ENCODE results near the gene MAPT. TPM values are rescaled to one million over a fixed set of nuclear protein-coding genes. Genes with fewer than 3 reads are reported as not detected.

Gene MAPT
- total and polyA plus RNA-seq, 2 of the 13 experiments (the other 11 are each of a cell fraction or from before 2014, with no cell fraction given), result 2.1 to 2.8 TPM

DNA sequence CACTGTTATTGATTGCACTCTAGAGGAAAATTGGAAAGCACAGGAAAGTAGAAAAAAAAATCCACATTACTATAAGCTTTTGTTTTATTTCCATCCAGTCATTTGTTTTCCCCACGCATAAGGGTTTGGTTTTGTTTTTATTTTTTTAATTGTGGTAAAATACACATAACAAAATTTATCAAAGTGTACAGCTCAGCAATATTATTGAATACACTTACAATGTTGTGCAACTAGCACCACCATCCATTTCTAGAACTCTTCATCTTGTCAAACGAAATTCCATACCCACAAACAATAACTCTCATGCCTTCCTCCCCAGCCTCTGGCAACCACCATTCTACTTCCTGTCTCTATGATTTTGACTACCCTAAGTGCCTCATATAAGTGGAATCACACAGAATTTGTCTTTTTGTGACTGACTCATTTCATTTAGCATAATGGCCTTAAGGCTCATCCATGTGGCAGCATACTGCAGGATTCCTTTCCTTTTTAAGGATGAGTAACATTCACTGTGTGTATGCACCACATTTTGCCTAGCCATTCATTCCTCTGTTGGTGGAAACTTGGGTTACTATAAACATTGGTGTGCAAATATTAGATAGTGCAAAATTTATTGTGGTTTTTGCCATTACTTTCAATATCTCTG is 38.5 kb upstream of the MAPT start:
- Histone ChIP-seq H3K9me3 (ENCODE audit: low read length) (no peaks in the 10 kb centered on the region), H4K20me1 (ENCODE audit: insufficient read depth, low read length) (peaks cover 4% of the 10 kb centered on the region; the same call in 1 of the 2 replicates), H3K27me3 (ENCODE audit: control insufficient read depth in 1 of 2, insufficient read depth in 2 of 2, low read length in 2 of 2) (peaks cover 2 to 18% of the 10 kb centered on the region in 2 experiments; a peak in 3 of 5 replicates), H3K4me1 (ENCODE audit: insufficient read depth, low read length) (no peaks in the 10 kb centered on the region), H3K27ac (ENCODE audit: extremely low read length, insufficient read depth, low read length) (no peak overlapping the region), H3K36me3 (replicated peaks in 1 of 2; ENCODE audit: control insufficient read depth in 1 of 2, insufficient read depth in 2 of 2, low read length in 2 of 2) (no peaks in the 10 kb centered on the region), H3K4me2 (ENCODE audit: low read depth, low read length) (no peak overlapping the region), H3K79me2 (ENCODE audit: insufficient read depth, low read length) (no peaks in the 10 kb centered on the region), H2AFZ (ENCODE audit: low read length) (no peak overlapping the region), H3K9ac (ENCODE audit: insufficient read depth, low read depth, low read length) (no peak overlapping the region), H3K4me3 (replicated peaks in 1 of 3; ENCODE audit: insufficient read depth in 1 of 3, low read depth in 2 of 3, low read length in 3 of 3) (no peak overlapping the region)
- DNase-seq (ENCODE audit: low spot score) (no peak), FAIRE-seq (no peak), ATAC-seq (no peak)
- 19% methylated on average over 2 of the region's 2 CpGs for WGBS (ENCODE audit: low lambda C conversion rate)
- in situ Hi-C loops (cut with HindIII; ENCODE audit: extremely low pct_ligation_motif_present, low pct_unique_long_range_greater_than_20kb), result no loop called here
- intact Hi-C loops (cut with micrococcal nuclease; ENCODE audit: unreplicated experiment), result no loop called here
- TF ChIP-seq NFE2 (CRISPR knock-in tag; IDR thresholded peaks at IDR 0.05) (no peak), MAFF (IDR thresholded peaks at IDR 0.05; ENCODE audit: low read depth, low read length) (0 out of 2 replicates have a peak, but pooled peaks have one; percentile 26), TGIF2 (CRISPR knock-in tag; IDR thresholded peaks at IDR 0.05) (no peak), MAFK (conservative IDR thresholded peaks at IDR 0.05 in 1 of 2, IDR thresholded peaks at IDR 0.05 in 1 of 2; ENCODE audit: low read length in 2 of 2) (peak in 1 of 2 experiments; percentile 55; a peak in 2 of 4 replicates)
- CTCF ChIA-PET (ENCODE audit: low intra/inter-chr PET ratio, low total read pairs), result no interaction called here
- POLR2A ChIA-PET, result no interaction called here
- no TSS peak for BruUV-seq (replicated peaks)

DNA sequence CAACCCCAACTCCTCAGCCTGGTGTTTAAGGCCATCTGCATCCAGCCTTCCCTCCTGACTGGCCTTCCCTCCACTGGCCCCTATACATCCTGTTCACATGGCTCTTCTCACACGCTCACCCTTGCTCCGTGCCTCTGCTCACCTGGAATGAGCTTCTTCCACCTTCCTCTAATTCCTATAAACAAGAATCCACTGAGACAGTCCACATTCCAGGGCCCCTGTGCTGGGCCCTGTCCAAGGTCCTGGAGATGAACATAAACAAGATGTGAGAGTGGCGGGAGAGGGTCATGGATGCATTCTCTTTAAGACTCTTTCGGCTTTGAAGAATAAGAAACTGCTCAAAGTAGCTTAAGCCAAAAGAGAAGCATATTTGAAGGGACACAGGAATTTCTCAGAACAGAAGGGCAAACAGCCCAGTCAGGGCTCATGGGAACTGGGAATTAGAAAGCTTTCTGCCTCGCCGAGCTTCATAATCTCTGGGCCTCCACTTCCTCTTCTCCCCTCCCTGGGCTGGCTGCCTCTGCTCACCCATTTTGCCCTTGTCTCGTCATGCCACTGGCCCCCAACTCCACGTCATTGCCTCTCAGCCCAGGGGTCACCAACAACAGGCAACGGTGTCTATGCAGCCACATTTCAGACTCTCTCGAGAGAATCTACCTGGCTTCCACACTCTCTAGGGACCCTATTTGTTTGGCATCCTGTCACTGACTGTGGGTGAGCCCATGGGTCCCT is 36.2 kb upstream of the MAPT start:
- 38% methylated on average over 10 of the region's 10 CpGs for WGBS (ENCODE audit: low lambda C conversion rate)
- Histone ChIP-seq H3K9me3 (ENCODE audit: low read length) (no peaks in the 10 kb centered on the region), H3K79me2 (ENCODE audit: insufficient read depth, low read length) (no peaks in the 10 kb centered on the region), H3K27me3 (ENCODE audit: control insufficient read depth in 1 of 2, insufficient read depth in 2 of 2, low read length in 2 of 2) (peaks cover 0 to 20% of the 10 kb centered on the region in 2 experiments; a peak in 3 of 5 replicates), H3K4me2 (ENCODE audit: low read depth, low read length) (no peak overlapping the region), H3K4me3 (replicated peaks in 1 of 3; ENCODE audit: insufficient read depth in 1 of 3, low read depth in 2 of 3, low read length in 3 of 3) (no peak overlapping the region), H3K9ac (ENCODE audit: insufficient read depth, low read depth, low read length) (no peak overlapping the region), H4K20me1 (ENCODE audit: insufficient read depth, low read length) (peaks cover 4% of the 10 kb centered on the region; the same call in 1 of the 2 replicates), H2AFZ (ENCODE audit: low read length) (no peak overlapping the region), H3K27ac (ENCODE audit: extremely low read length, insufficient read depth, low read length) (no peak overlapping the region), H3K36me3 (replicated peaks in 1 of 2; ENCODE audit: control insufficient read depth in 1 of 2, insufficient read depth in 2 of 2, low read length in 2 of 2) (no peaks in the 10 kb centered on the region), H3K4me1 (ENCODE audit: insufficient read depth, low read length) (no peaks in the 10 kb centered on the region)
- in situ Hi-C loops (cut with HindIII; ENCODE audit: extremely low pct_ligation_motif_present, low pct_unique_long_range_greater_than_20kb), result no loop called here
- FAIRE-seq, result peak; percentile 23
- no TSS peak for BruUV-seq (replicated peaks)
- peak; percentile 84 for ATAC-seq
- POLR2A ChIA-PET, result no interaction called here
- CTCF ChIA-PET (ENCODE audit: low intra/inter-chr PET ratio, low total read pairs), result no interaction called here
- intact Hi-C loops (cut with micrococcal nuclease; ENCODE audit: unreplicated experiment), result no loop called here
- DNase-seq (ENCODE audit: low spot score), result peak; percentile 40
- TF ChIP-seq ELF3 (CRISPR knock-in tag; IDR thresholded peaks at IDR 0.05), result peak; percentile 61; the same call in 1 of the 2 replicates
- TF ChIP-seq MIER2 (CRISPR knock-in tag; IDR thresholded peaks at IDR 0.05), result peak; percentile 99
- no peak for TF ChIP-seq HNRNPH1 (optimal IDR thresholded peaks at IDR 0.05; ENCODE audit: low read depth, low read length)
- TF ChIP-seq, protein P1, sequence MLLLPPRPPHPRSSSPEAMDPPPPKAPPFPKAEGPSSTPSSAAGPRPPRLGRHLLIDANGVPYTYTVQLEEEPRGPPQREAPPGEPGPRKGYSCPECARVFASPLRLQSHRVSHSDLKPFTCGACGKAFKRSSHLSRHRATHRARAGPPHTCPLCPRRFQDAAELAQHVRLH (CRISPR knock-in tag; IDR thresholded peaks at IDR 0.05; ENCODE audit: borderline replicate concordance, low read depth), result peak; percentile 90; the same call in 1 of the 2 replicates
- TF ChIP-seq GATAD2A (CRISPR knock-in tag; IDR thresholded peaks at IDR 0.05), result peak; percentile 58
- TF ChIP-seq, protein P2, sequence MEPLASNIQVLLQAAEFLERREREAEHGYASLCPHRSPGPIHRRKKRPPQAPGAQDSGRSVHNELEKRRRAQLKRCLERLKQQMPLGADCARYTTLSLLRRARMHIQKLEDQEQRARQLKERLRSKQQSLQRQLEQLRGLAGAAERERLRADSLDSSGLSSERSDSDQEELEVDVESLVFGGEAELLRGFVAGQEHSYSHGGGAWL (CRISPR knock-in tag; IDR thresholded peaks at IDR 0.05), result no peak
- peak; percentile 94 for TF ChIP-seq BRCA1 (CRISPR knock-in tag; IDR thresholded peaks at IDR 0.05)
- TF ChIP-seq, protein P3, sequence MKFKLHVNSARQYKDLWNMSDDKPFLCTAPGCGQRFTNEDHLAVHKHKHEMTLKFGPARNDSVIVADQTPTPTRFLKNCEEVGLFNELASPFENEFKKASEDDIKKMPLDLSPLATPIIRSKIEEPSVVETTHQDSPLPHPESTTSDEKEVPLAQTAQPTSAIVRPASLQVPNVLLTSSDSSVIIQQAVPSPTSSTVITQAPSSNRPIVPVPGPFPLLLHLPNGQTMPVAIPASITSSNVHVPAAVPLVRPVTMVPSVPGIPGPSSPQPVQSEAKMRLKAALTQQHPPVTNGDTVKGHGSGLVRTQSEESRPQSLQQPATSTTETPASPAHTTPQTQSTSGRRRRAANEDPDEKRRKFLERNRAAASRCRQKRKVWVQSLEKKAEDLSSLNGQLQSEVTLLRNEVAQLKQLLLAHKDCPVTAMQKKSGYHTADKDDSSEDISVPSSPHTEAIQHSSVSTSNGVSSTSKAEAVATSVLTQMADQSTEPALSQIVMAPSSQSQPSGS (CRISPR knock-in tag; IDR thresholded peaks at IDR 0.05), result peak; percentile 42; the same call in 1 of the 2 replicates
- TF ChIP-seq KMT2B (CRISPR knock-in tag; IDR thresholded peaks at IDR 0.05), result peak; percentile 68
- TF ChIP-seq ZNF251 (CRISPR knock-in tag; IDR thresholded peaks at IDR 0.05), result no peak
- TF ChIP-seq ZNF766 (CRISPR knock-in tag; IDR thresholded peaks at IDR 0.05; ENCODE audit: borderline replicate concordance), result peak; percentile 81; the same call in 1 of the 2 replicates
- peak; percentile 88; the same call in 1 of the 2 replicates for TF ChIP-seq ZNF773 (CRISPR knock-in tag; IDR thresholded peaks at IDR 0.05; ENCODE audit: borderline replicate concordance)
- peak; percentile 86 for TF ChIP-seq ZNF331 (CRISPR knock-in tag; IDR thresholded peaks at IDR 0.05)

Measured in HepG2 (cell line).